ENCODE measurements around the gene NFRKB. TPM values are rescaled to one million over a fixed set of nuclear protein-coding genes. Genes with fewer than 3 reads are reported as not detected.

Gene NFRKB
- total RNA-seq, 1 donor from 2014 or later: 66.3 TPM

- Histone ChIP-seq H3K9me3 (no peaks in the 10 kb centered on the region), H3K27ac (no peak overlapping the region), H3K27me3 (no peaks in the 10 kb centered on the region), H3K4me1 (no peaks in the 10 kb centered on the region), H3K4me3 (no peak overlapping the region), H3K36me3 (peaks cover 0 to 33% of the 10 kb centered on the region in 2 donors)
- intact Hi-C loops (cut with DNase I): no loop called here
- TF ChIP-seq POLR2AphosphoS5 (IDR thresholded peaks at IDR 0.05; ENCODE audit: insufficient read depth in 1 of 2, low read depth in 1 of 2) (no peak), CTCF (IDR thresholded peaks at IDR 0.05) (no peak), POLR2A (IDR thresholded peaks at IDR 0.05) (no peak)
- no peak for DNase-seq (ENCODE audit: extremely low spot score in 2 of 2)
Measured at GRCh38 chr11:129918361-129918760, 23.0 kb upstream of the NFRKB start.

- H3K36me3 ChIP-seq: peaks cover 0 to 33% of the 10 kb centered on the region in 2 donors
- no peak for DNase-seq (ENCODE audit: extremely low spot score in 2 of 2)
- TF ChIP-seq POLR2A (IDR thresholded peaks at IDR 0.05) (no peak), CTCF (IDR thresholded peaks at IDR 0.05) (no peak), POLR2AphosphoS5 (IDR thresholded peaks at IDR 0.05; ENCODE audit: insufficient read depth in 1 of 2, low read depth in 1 of 2) (no peak)
- H3K27me3 ChIP-seq: no peaks in the 10 kb centered on the region
- no peaks in the 10 kb centered on the region for H3K4me1 ChIP-seq
- H3K4me3 ChIP-seq: no peak overlapping the region
- intact Hi-C loops (cut with DNase I): no loop called here
- H3K9me3 ChIP-seq: no peaks in the 10 kb centered on the region
- H3K27ac ChIP-seq: no peak overlapping the region
Measured at GRCh38 chr11:129917231-129917630, 21.9 kb upstream of the NFRKB start.

GRCh38 chr11:129911298-129911697 is 15.9 kb upstream of the NFRKB start:
- Histone ChIP-seq H3K9me3 (no peaks in the 10 kb centered on the region), H3K36me3 (peaks cover 0 to 39% of the 10 kb centered on the region in 2 donors)
- intact Hi-C loops (cut with DNase I): no loop called here

GRCh38 chr11:129910360-129910759 is 15.0 kb upstream of the NFRKB start:
- DNase-seq (ENCODE audit: extremely low spot score in 2 of 2): no peak
- Histone ChIP-seq H3K4me3 (no peak overlapping the region), H3K27me3 (no peaks in the 10 kb centered on the region), H3K36me3 (peaks cover 0 to 38% of the 10 kb centered on the region in 2 donors), H3K27ac (no peak overlapping the region), H3K4me1 (no peaks in the 10 kb centered on the region), H3K9me3 (no peaks in the 10 kb centered on the region)
- intact Hi-C loops (cut with DNase I): no loop called here
- TF ChIP-seq CTCF (IDR thresholded peaks at IDR 0.05) (no peak), POLR2A (IDR thresholded peaks at IDR 0.05) (no peak), POLR2AphosphoS5 (IDR thresholded peaks at IDR 0.05; ENCODE audit: insufficient read depth in 1 of 2, low read depth in 1 of 2) (no peak)

More at GRCh38 chr11:129911298-129911697, 15.9 kb upstream of the NFRKB start:
- H3K27ac ChIP-seq: no peak overlapping the region
- H3K4me1 ChIP-seq: no peaks in the 10 kb centered on the region
- no peaks in the 10 kb centered on the region for H3K27me3 ChIP-seq
- no peak for DNase-seq (ENCODE audit: extremely low spot score in 2 of 2)
- no peak for TF ChIP-seq POLR2AphosphoS5 (IDR thresholded peaks at IDR 0.05; ENCODE audit: insufficient read depth in 1 of 2, low read depth in 1 of 2)
- H3K4me3 ChIP-seq: no peak overlapping the region

- Histone ChIP-seq H3K27ac (no peak overlapping the region), H3K4me3 (no peak overlapping the region), H3K36me3 (peaks cover 0 to 41% of the 10 kb centered on the region in 2 donors), H3K4me1 (no peaks in the 10 kb centered on the region), H3K27me3 (no peaks in the 10 kb centered on the region), H3K9me3 (no peaks in the 10 kb centered on the region)
- intact Hi-C loops (cut with DNase I): no loop called here
- no peak for TF ChIP-seq POLR2AphosphoS5 (IDR thresholded peaks at IDR 0.05; ENCODE audit: insufficient read depth in 1 of 2, low read depth in 1 of 2)
- TF ChIP-seq CTCF (IDR thresholded peaks at IDR 0.05): no peak
- TF ChIP-seq POLR2A (IDR thresholded peaks at IDR 0.05): no peak
- no peak for DNase-seq (ENCODE audit: extremely low spot score in 2 of 2)
Measured at GRCh38 chr11:129905402-129905801, 10.0 kb upstream of the NFRKB start.
